Right atrium auricular region (tissue), 2 donors: ENCODE measurements around the gene DYSF. TPM values are rescaled to one million over a fixed set of nuclear protein-coding genes. Genes with fewer than 3 reads are reported as not detected.

ENCODE experiments used
- DNase-seq: peaks from one replicate; pipeline ENCODE4 v3.0.0-alpha.2; 2019; ENCODE audit warnings: low spot score
- H3K27ac ChIP-seq, 2 donors: fragments of 200-600 bp; sonication (generic); 1 replicate in 1 of 2; 2 replicates in 1 of 2; pipeline ENCODE4 v1.5.1; 2016 to 2019
- H3K27me3 ChIP-seq, 2 donors: fragments of 200-600 bp; sonication (generic); one replicate each; pipeline versions ENCODE4 v1.5.1 to v1.6.0; 2017 to 2019
- H3K36me3 ChIP-seq: fragments of 200-600 bp; sonication (generic); one replicate; pipeline ENCODE4 v1.5.1; 2016
- H3K4me1 ChIP-seq, 2 donors: fragments of 200-600 bp; sonication (generic); one replicate each; pipeline versions ENCODE4 v1.5.1 to v1.6.0; 2017 to 2019
- H3K4me3 ChIP-seq, 2 donors: fragments of 200-600 bp; sonication (generic); 1 replicate in 1 of 2; 2 replicates in 1 of 2; pipeline ENCODE4 v1.5.1; 2017 to 2019; ENCODE audit warnings: mild to moderate bottlenecking in 1 of 2, moderate library complexity in 1 of 2
- H3K9me3 ChIP-seq, 2 donors: fragments of 200-600 bp; sonication (generic); one replicate each; pipeline ENCODE4 v1.5.1; 2019
- total RNA-seq, 2 donors: library from RNA; depleted of rRNA; stranded (reverse); fragments of >200 nt; gene quantifications; one replicate each; pipeline ENCODE4 v1.1.0, GENCODE V29; 2016
- TF ChIP-seq, protein P1 (sequence below), 2 donors: fragments of 200-600 bp; sonication (generic); IDR thresholded peaks; one replicate each; pipeline ENCODE4 v1.5.1; 2019; ENCODE audit warnings: antibody characterized with exemption in 2 of 2

The DYSF gene
- total RNA-seq, 2 donors from 2014 or later, result 31.3 to 52.1 TPM

DNA sequence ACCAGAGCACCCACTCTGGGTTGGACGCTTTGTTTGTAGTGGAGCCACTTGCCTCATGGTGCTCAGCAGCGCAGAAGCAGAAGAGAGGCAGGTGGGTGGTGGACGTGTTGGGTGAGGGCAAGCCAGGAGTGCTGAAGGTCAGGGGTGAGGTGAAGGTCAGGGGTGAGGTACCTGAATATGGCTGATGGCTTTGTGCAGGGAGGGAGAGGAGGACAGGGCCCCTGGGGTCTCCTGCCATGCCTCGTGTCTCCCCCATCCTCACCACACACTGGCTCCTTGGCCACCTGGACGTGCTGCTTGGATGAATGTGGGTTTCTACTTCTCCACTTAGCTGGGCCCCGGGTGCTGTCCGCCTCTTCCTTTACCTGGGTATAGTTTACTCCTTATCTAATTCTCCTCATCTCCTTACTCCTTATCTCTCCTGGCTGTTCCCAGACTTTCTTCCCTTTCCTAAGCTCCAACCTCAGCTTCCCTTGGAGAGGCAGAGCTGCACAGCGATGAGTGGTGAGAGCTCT lies 68.1 kb downstream of the DYSF start:
- Histone ChIP-seq H3K27ac (no peak overlapping the region), H3K36me3 (peaks cover 30% of the 10 kb centered on the region), H3K27me3 (no peaks in the 10 kb centered on the region), H3K4me1 (no peaks in the 10 kb centered on the region), H3K4me3 (no peak overlapping the region), H3K9me3 (no peaks in the 10 kb centered on the region)
- TF ChIP-seq, protein P1, sequence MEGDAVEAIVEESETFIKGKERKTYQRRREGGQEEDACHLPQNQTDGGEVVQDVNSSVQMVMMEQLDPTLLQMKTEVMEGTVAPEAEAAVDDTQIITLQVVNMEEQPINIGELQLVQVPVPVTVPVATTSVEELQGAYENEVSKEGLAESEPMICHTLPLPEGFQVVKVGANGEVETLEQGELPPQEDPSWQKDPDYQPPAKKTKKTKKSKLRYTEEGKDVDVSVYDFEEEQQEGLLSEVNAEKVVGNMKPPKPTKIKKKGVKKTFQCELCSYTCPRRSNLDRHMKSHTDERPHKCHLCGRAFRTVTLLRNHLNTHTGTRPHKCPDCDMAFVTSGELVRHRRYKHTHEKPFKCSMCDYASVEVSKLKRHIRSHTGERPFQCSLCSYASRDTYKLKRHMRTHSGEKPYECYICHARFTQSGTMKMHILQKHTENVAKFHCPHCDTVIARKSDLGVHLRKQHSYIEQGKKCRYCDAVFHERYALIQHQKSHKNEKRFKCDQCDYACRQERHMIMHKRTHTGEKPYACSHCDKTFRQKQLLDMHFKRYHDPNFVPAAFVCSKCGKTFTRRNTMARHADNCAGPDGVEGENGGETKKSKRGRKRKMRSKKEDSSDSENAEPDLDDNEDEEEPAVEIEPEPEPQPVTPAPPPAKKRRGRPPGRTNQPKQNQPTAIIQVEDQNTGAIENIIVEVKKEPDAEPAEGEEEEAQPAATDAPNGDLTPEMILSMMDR (IDR thresholded peaks at IDR 0.05), result no peak
- DNase-seq, result no peak

DNA sequence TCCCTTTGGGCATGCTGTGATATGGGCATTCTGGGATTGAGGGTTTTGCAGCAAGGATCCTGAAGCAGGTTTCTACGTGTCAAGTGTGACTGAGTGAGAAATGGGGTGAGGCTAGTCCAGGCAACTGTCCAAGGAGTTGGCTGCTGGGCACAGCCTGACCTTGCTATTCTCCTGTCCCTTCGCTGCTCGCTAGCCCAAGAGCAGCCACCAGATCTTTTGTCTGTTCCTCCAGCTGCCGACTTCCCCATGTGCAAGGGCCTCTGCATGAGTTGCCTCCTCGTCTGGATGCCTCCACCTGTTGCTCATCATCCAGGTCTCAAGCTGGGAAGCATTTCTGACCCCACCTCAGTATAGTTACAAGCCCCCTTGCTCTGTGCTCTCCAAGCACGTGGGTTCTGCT lies 71.1 kb downstream of the DYSF start:
- TF ChIP-seq, protein P1 (IDR thresholded peaks at IDR 0.05), result no peak
- Histone ChIP-seq H3K27me3 (no peaks in the 10 kb centered on the region), H3K4me1 (no peaks in the 10 kb centered on the region), H3K4me3 (no peak overlapping the region), H3K27ac (no peak overlapping the region), H3K9me3 (no peaks in the 10 kb centered on the region), H3K36me3 (peaks cover 27% of the 10 kb centered on the region)
- no peak for DNase-seq

DNA sequence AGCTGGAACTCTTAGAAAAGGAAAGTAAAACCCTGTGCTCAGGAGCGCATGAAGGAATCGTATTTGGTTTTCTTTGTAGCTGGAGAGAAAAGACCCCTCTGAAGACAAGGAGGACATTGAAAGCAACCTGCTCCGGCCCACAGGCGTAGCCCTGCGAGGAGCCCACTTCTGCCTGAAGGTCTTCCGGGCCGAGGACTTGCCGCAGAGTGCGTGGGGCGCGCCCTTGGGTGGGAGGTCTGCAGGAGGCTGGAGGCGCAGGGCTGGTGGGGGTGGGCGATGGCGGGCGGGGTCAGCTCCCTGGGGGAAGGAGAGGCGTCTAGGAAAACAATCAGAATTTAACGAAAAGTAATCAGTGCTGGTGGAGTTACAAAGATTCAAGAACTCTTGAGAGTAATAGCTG lies 72.8 kb downstream of the DYSF start:
- DNase-seq, result no peak
- no peak overlapping the region for H3K27ac ChIP-seq
- peaks cover 27% of the 10 kb centered on the region for H3K36me3 ChIP-seq
- H3K9me3 ChIP-seq, result no peaks in the 10 kb centered on the region
- no peak overlapping the region for H3K4me3 ChIP-seq
- H3K27me3 ChIP-seq, result no peaks in the 10 kb centered on the region
- H3K4me1 ChIP-seq, result no peaks in the 10 kb centered on the region
- TF ChIP-seq, protein P1 (IDR thresholded peaks at IDR 0.05), result no peak

DNA sequence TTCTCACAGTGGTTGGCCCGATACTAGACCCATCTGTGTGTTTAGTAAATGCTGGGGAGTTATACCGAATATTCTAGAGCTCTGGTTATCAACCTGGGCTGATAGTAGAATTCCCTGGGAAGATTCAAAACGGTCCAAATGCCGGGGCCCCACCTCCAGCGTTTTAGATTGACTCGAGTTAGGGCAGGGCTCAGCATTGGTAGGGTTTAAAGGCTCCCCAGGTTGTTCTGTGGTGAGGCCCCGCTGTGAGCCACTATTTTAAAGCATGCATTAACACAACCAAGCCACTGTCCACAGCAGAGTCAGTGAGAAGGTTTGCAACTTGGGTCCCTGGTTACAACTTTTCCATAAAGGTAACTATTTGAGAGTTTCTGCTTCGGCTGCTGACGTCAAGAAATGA lies 73.6 kb downstream of the DYSF start:
- TF ChIP-seq, protein P1 (IDR thresholded peaks at IDR 0.05), result no peak
- Histone ChIP-seq H3K9me3 (no peaks in the 10 kb centered on the region), H3K4me3 (no peak overlapping the region), H3K4me1 (no peaks in the 10 kb centered on the region), H3K27me3 (no peaks in the 10 kb centered on the region), H3K36me3 (peaks cover 27% of the 10 kb centered on the region), H3K27ac (no peak overlapping the region)
- DNase-seq, result no peak

DNA sequence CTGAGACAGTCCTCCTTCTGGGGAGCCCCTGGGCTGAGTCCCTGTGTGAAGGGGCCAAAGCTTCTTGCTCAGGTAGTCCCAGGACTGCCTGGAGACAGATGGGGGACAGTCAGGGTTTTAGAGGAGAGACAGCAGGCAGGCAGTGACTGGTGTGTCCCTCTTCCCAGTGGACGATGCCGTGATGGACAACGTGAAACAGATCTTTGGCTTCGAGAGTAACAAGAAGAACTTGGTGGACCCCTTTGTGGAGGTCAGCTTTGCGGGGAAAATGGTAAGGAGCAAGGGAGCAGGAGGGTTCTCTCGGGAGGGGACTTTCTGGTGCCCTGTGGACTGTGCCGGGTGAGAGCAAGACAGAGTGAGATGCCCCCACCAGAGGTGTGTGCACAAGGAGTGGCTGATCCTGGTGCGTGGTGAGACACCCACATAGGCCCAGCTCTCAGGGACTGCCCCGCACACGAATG lies 74.8 kb downstream of the DYSF start:
- DNase-seq, result no peak

More for the DNA sequence above, 74.8 kb downstream of the DYSF start:
- Histone ChIP-seq H3K27ac (no peak overlapping the region), H3K36me3 (peaks cover 27% of the 10 kb centered on the region), H3K27me3 (no peaks in the 10 kb centered on the region), H3K4me1 (no peaks in the 10 kb centered on the region), H3K9me3 (no peaks in the 10 kb centered on the region), H3K4me3 (no peak overlapping the region)
- TF ChIP-seq, protein P1 (IDR thresholded peaks at IDR 0.05), result no peak
